Fibroblast of pulmonary artery (primary cell): ENCODE measurements around the gene EGFR.

ENCODE experiments used
- DNase-seq: peaks from one replicate; pipeline ENCODE4 v3.0.0-alpha.2; 2010; ENCODE audit warnings: low read depth
- H3K4me3 ChIP-seq: replicated peaks from 2 replicates; pipeline ENCODE4 v1.5.1; 2011; ENCODE audit warnings: low read depth, mild to moderate bottlenecking, control low read depth, low read length, moderate library complexity
- TF ChIP-seq, protein P1 (sequence below): IDR thresholded peaks from 2 replicates; pipeline ENCODE4 v1.5.1; 2011; ENCODE audit warnings: mild to moderate bottlenecking, control low read depth, low read length, inconsistent platforms; ENCODE audit errors: missing control alignments

Gene EGFR

DNA sequence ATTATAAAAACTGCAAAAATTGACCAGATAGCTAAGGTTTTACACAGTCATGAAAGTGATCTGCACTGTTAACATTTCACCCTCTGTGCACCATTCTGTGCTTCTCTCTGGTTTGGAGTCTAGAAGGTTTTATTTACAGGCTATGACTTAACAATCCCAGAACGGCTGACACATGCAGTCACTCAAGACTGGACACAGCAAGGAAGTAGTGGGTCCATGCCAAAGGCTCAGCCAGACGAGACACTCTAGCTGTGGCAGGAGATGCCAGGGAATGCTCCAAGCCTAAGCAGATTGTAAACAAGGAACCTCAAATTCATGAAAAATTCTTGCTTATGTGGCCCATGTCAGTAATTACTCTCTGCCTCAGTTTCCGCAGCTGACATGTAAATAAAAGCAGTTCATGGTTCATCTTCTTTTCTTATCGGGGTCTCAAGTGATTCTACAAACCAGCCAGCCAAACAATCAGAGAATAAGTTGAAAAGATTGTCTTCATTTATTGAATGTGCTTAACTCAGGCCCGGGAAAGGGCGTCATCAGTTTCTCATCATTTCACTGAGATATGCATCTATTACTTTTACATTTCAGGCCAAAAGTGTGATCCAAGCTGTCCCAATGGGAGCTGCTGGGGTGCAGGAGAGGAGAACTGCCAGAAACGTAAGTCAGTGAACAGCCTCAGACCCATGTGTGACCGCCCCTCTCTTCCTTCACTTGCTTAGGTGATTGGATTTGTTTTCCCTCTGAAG is 132.1 kb downstream of the EGFR start:
- no peak overlapping the region for H3K4me3 ChIP-seq
- TF ChIP-seq, protein P1, sequence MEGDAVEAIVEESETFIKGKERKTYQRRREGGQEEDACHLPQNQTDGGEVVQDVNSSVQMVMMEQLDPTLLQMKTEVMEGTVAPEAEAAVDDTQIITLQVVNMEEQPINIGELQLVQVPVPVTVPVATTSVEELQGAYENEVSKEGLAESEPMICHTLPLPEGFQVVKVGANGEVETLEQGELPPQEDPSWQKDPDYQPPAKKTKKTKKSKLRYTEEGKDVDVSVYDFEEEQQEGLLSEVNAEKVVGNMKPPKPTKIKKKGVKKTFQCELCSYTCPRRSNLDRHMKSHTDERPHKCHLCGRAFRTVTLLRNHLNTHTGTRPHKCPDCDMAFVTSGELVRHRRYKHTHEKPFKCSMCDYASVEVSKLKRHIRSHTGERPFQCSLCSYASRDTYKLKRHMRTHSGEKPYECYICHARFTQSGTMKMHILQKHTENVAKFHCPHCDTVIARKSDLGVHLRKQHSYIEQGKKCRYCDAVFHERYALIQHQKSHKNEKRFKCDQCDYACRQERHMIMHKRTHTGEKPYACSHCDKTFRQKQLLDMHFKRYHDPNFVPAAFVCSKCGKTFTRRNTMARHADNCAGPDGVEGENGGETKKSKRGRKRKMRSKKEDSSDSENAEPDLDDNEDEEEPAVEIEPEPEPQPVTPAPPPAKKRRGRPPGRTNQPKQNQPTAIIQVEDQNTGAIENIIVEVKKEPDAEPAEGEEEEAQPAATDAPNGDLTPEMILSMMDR = no peak
- DNase-seq = no peak

DNA sequence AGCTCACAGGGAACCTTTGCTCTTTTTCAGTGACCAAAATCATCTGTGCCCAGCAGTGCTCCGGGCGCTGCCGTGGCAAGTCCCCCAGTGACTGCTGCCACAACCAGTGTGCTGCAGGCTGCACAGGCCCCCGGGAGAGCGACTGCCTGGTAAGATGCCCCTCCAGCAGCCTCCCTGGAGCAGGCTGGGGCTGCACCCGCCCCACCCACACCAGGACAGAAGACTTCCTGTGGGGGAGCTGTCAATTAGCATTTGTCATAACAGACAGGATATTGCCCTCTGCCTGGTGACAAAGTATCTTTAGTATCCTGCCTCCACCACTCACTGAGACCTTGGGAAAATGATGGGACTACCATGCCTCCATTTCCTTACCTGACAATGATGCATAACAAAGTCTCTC is 133.7 kb downstream of the EGFR start:
- DNase-seq = no peak
- no peak overlapping the region for H3K4me3 ChIP-seq
- TF ChIP-seq, protein P1 = no peak

DNA sequence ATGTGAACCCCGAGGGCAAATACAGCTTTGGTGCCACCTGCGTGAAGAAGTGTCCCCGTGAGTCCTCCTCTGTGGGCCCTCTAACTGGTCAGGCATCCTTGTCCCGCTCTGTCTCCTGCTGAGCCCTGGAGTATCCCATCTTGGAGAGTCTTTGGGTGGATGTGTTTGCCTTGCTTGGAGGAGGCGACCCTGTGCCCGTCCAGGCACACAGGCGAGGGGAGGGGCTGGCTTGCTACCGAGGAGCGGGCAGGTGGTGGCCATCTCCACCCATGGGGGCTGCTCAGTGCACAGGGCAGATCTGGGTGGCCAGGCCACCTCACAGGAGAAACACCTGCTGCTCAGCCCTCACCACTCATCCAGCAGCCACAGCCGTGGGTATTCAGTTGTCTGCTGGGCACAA is 135.3 kb downstream of the EGFR start:
- TF ChIP-seq, protein P1 = no peak
- DNase-seq = no peak
- H3K4me3 ChIP-seq = no peak overlapping the region

DNA sequence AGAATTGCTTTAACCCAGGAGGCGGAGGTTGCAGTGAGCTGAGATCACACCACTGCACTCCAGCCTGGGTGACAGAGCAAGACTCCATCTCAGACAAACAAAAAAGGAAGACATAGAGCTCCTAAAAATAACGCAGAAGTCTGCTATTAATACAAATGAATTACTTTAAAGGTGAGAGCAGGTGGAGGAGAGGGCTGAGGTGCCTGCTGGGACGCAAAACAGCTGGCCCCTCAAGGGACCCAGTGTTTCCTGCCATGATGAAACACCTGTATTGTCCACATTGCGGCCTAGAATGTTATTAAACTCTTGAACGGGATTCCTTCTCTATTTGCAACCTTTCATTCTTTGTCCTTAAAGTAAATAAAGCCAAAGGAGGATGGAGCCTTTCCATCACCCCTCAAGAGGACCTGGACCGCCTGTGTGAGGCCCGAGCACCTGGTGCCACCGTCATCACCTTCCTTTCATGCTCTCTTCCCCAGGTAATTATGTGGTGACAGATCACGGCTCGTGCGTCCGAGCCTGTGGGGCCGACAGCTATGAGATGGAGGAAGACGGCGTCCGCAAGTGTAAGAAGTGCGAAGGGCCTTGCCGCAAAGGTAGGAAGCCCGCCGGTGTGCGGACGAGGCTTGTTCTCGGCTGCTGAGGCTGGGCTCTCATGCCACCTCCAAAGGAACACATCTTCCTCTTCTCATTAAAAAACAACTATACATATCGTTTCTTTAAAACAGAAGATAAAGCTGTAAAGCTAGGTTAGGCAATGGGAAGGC is 136.7 kb downstream of the EGFR start:
- TF ChIP-seq, protein P1 = no peak
- no peak overlapping the region for H3K4me3 ChIP-seq
- no peak for DNase-seq

DNA sequence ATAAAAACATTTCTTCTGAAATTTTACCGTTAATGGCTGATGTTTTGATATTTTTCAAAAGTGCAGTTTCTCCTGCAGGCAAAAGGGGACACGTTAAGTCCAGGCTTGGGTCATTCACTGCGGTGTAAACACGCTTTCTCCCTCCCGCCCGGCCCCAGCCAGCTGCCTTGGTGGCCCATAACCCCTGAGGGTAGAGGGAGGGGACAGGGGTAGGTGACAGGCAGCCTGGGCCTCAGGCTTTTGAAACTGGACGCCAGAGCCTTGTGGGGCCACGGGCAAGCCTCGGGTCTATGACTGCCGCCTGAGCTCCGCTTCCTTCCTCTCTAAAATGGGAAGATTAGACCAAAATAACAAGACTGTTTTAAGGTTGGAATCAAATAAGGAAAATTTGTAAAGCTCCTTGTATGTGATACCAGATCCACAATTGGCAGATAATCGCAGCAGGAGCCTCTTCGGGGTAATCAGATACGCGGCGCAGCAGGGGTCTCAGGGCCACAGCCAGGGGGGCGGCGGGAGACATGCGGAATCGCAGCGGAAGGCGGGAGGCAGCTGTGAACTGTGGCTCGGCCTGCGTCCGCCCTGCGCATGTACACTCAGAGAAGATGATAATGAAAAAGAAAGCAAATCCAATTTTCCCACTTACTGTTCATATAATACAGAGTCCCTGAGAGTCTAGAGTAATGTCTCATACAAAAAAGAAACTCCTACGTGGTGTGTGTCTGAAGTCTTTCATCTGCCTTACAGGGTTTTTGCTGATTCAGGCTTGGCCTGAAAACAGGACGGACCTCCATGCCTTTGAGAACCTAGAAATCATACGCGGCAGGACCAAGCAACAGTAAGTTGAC is 138.3 kb downstream of the EGFR start:
- TF ChIP-seq, protein P1 = no peak
- no peak for DNase-seq
- no peak overlapping the region for H3K4me3 ChIP-seq

DNA sequence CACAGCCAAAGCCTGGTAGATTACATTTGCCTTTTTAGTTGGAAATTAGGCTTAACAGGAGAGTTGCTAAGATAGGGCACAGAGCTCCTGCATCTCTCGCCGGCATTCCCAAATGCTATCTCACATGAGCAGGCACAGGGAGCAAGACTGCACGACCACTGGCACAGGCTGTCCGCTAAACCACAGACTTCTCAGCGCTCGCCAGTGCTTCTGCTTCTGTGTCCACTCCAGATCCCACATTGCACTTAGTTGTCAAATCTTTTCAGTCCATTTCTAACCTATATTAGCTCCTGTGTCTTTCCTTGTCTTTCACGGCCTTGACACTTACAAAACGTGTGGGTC is 138.9 kb downstream of the EGFR start:
- TF ChIP-seq, protein P1 = no peak
- no peak for DNase-seq
- H3K4me3 ChIP-seq = no peak overlapping the region
